ENCODE measurements around the gene DLX5. TPM values are rescaled to one million over a fixed set of nuclear protein-coding genes. Genes with fewer than 3 reads are reported as not detected.

Gene DLX5
- total RNA-seq, 1 donor from 2014 or later = 0.49 TPM

- DNase-seq (ENCODE audit: low spot score) (no peak), ATAC-seq (no peak)
- intact Hi-C loops (cut with DNase I) = loop anchor here (10.0 kb wide), 2 partner anchors 956 to 1106 kb away; no protein-coding TSS in a partner anchor
Observed at GRCh38 chr7:97020601-97020995, 4.0 kb downstream of the DLX5 start.

- DNase-seq (ENCODE audit: low spot score) (no peak), ATAC-seq (no peak)
- intact Hi-C loops (cut with DNase I) = loop anchor here (10.0 kb wide), 2 partner anchors 955 to 1105 kb away; no protein-coding TSS in a partner anchor
Observed at GRCh38 chr7:97019710-97020225, 4.9 kb downstream of the DLX5 start.

GRCh38 chr7:97018791-97019531 lies 5.7 kb downstream of the DLX5 start:
- intact Hi-C loops (cut with DNase I) = no loop called here
- ATAC-seq = no peak
- no peak for DNase-seq (ENCODE audit: low spot score)

GRCh38 chr7:97018126-97018601 lies 6.5 kb downstream of the DLX5 start:
- DNase-seq (ENCODE audit: low spot score) (no peak), ATAC-seq (no peak)
- intact Hi-C loops (cut with DNase I) = no loop called here

GRCh38 chr7:97017192-97018125 lies 7.2 kb downstream of the DLX5 start:
- intact Hi-C loops (cut with DNase I) = no loop called here
- DNase-seq (ENCODE audit: low spot score) (no peak), ATAC-seq (peak; percentile 25)

DNA sequence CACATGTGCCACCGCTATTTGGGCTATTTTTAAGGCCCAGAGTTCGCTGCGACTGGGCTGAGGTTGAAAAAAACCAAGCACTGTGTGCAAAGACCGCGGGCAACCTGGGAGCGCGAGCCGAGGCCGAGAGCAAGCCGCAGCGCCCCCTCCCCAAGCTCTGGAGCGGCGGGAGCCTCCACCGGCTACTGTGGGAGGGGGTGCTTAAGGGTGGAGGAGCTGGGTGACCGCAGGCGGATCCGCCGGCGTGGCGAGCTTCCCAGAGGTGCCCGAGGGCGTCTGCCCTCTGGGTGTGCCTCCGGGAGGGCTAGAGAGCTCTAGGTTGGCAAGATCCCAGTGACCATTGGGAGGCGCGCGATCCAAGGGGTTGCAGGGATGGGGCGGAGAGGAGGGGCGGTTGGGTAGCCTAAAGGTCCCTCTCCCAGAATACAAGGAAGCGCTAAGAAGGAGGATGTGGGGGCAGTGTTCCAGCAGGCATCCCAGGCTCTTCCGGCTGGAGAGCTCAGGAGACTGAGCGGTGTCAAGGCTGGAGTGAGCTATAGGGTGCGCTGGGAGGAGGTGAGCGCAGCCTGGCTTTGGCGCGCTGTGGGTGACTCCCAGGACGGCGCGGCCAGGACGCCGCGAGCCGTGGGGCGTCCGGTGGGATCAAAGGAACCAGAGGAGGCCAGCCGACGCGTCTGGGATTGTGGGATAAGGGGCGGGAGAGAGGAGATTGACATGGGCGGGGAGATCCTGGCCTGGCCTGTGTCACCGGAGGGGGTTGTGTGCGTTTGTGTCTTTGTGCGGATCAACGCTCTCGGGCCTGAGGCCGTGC lies 8.0 kb downstream of the DLX5 start:
- ATAC-seq (peak; percentile 37), DNase-seq (ENCODE audit: low spot score) (no peak)
- intact Hi-C loops (cut with DNase I) = no loop called here

GRCh38 chr7:97015756-97016380 lies 8.8 kb downstream of the DLX5 start:
- ATAC-seq (no peak), DNase-seq (ENCODE audit: low spot score) (no peak)
- intact Hi-C loops (cut with DNase I) = no loop called here

DNA sequence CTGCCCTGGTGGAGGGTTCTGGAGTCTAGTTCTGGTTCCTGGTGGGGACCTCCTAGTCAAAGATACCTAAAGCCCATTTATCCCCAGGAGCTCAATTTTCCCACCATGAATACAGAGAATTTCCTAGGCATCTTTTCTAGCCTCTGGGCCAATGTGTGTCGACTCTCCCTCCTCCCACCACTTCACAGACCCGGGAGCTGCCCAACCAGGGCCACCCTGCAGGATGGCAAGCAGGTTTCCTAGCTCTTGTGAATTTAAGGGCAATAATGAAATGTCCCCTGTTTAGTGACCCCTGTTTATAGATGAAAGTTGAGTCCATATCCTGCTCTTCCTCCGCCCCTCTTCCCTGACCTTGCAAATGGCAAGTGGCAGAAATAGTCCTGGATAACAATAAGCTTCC lies 9.4 kb downstream of the DLX5 start:
- no peak for DNase-seq (ENCODE audit: low spot score)
- ATAC-seq = no peak
- intact Hi-C loops (cut with DNase I) = no loop called here

GRCh38 chr7:97014145-97014750 lies 10.4 kb downstream of the DLX5 start:
- no peak for ATAC-seq
- intact Hi-C loops (cut with DNase I) = no loop called here
- no peak for DNase-seq (ENCODE audit: low spot score)

DNA sequence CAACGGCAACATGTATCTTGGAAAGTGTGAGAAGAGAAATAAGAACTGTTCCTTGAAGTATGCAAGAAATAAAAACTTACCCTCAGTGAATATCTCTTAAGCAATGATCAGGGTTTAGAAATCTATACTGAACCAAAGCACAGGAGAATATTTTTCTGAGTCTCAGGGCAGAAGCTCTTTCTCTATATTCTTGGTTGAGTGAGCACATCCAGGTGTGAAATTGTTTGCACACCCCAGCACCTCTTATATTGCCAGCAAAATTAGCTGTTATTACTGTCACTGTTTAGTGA lies 10.8 kb downstream of the DLX5 start:
- ATAC-seq = no peak
- no peak for DNase-seq (ENCODE audit: low spot score)
- intact Hi-C loops (cut with DNase I) = no loop called here

DNA sequence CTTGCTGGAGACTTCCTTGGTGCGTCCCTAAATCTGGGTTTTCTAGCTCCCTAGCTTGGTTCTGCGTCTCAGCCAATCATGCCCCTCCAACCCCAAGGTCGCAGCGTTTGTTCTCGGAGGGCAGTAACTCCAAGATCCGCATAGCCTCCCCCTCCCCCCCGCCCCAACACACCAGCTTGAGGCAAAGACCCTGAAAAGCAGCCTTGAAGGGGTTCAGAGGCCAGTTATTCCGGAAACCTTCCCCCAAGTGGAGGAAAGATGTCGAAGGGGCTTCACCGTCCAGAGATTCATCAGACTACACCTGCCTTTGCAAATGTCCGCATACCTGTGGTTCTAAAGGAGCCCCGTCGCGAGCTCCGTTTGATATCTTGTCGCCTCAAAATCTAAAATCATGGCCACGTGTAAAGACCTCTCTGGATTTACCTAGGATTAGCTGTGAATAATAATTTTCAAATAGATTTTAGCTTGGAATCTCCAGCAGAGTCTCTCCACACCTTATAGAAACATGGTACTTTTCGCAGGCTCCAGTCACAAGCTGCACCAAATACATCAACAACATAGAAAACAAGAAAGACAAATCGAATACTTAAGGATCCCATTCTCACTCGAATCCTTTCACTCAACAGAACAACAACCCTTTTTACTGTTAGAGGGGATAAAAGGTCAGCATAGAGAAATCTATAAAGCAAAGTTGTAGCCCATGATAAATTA lies 11.3 kb downstream of the DLX5 start:
- intact Hi-C loops (cut with DNase I) = no loop called here
- DNase-seq (ENCODE audit: low spot score) (no peak), ATAC-seq (no peak)

- no peak for DNase-seq (ENCODE audit: low spot score)
- intact Hi-C loops (cut with DNase I) = no loop called here
- ATAC-seq = no peak
Observed at GRCh38 chr7:97012365-97013133, 12.1 kb downstream of the DLX5 start.

- intact Hi-C loops (cut with DNase I) = no loop called here
- DNase-seq (ENCODE audit: low spot score) = no peak
- ATAC-seq = no peak
Observed at GRCh38 chr7:97011536-97012364, 12.9 kb downstream of the DLX5 start.

DNA sequence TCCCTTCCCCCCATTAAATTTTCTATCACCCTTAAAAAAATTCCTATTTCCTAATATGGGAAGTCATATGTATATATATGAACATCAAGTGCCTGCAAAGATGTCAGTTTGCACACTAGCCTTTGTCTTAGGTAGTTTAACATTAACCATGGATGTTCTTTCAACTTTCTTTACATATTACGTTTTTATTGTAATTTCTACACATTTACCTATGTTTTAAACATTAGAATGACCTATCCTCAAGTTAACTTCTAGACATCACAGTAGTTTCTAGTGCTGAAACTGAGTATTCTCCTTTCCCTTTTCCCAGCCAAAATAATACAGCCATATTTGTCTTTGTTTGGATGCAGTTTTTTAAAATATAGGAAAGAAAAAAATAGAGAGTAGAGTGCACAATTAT lies 13.5 kb downstream of the DLX5 start:
- ATAC-seq (no peak), DNase-seq (ENCODE audit: low spot score) (no peak)
- intact Hi-C loops (cut with DNase I) = no loop called here

DNA sequence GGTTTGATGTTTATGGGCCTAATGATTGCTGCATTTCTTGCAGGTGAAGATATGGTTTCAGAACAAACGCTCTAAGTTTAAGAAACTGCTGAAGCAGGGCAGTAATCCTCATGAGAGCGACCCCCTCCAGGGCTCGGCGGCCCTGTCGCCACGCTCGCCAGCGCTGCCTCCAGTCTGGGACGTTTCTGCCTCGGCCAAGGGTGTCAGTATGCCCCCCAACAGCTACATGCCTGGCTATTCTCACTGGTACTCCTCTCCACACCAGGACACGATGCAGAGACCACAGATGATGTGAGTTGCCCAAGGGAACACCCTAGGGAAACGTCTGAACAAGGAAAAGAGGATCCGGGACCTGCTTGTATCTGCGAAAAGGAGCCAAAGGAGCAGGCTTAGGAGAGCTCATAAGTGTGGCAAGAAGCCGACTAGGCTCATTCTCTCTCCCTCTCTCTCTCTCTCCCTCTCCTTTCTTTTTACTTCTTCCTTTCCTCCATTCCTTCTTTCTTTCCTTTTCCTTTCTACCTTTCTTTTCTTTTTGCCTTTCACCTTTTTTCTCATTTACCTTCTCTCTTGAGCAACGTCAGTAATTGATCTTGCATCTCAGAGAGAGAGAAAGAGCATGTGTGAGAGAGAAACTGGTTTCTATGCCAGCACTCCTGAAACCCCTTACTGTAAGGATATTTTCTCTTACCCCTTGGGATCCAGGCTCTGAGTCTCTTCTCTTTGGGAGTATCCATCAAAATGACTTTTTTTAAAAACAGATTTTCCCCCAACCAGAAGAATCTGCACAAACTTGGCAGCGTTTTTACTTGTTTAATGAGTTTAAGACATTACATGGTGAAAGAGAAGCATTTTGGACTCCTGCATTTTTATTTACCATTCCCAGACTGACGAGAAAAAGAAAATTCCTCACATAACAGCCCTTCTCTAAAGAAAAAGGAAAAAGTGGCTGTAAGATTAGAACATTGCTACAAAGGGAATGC lies 14.6 kb downstream of the DLX5 start:
- ATAC-seq = no peak
- intact Hi-C loops (cut with DNase I) = no loop called here
- no peak for DNase-seq (ENCODE audit: low spot score)

Measured in sciatic nerve (tissue), 2 donors.